ENCODE results near the gene EPB41L3.

EPB41L3 gene

GRCh38 chr18:5538544-5538943 is 5.3 kb downstream of the EPB41L3 start:
- Histone ChIP-seq H3K4me1 (ENCODE audit: control insufficient read depth, insufficient read depth, low read length) (peaks cover 21% of the 10 kb centered on the region), H3K9me3 (ENCODE audit: control insufficient read depth, insufficient read depth, low read depth, low read length) (no peaks in the 10 kb centered on the region), H3K27ac (ENCODE audit: extremely low read depth, low read depth, low read length) (no peak overlapping the region), H3K4me3 (ENCODE audit: low read depth, low read length) (no peak overlapping the region), H3K36me3 (ENCODE audit: control insufficient read depth in 2 of 2, insufficient read depth in 1 of 2, low read length in 2 of 2) (no peaks in the 10 kb centered on the region; a peak in 1 of 3 replicates)
- TF ChIP-seq ZNF664 (tag by site-specific recombination; IDR thresholded peaks at IDR 0.05) = no peak
- TF ChIP-seq PRDM10 (tag by site-specific recombination; IDR thresholded peaks at IDR 0.05) = peak; percentile 50; the same call in 1 of the 2 replicates
- no peak for TF ChIP-seq ZNF670 (tag by site-specific recombination; IDR thresholded peaks at IDR 0.05; ENCODE audit: low read depth)
- no peak for TF ChIP-seq ZNF473 (tag by site-specific recombination; IDR thresholded peaks at IDR 0.05)
- peak; percentile 57; the same call in 1 of the 2 replicates for TF ChIP-seq PRDM4 (tag by site-specific recombination; IDR thresholded peaks at IDR 0.05)
- no peak for TF ChIP-seq GLIS2 (tag by site-specific recombination; IDR thresholded peaks at IDR 0.05)
- no peak for TF ChIP-seq ZNF549 (tag by site-specific recombination; IDR thresholded peaks at IDR 0.05)
- 0 out of 2 replicates have a peak, but pooled peaks have one; percentile 18 for TF ChIP-seq ZNF362 (tag by site-specific recombination; IDR thresholded peaks at IDR 0.05)
- no peak for TF ChIP-seq SCRT1 (tag by site-specific recombination; IDR thresholded peaks at IDR 0.05; ENCODE audit: borderline replicate concordance)
- no peak for TF ChIP-seq BCL6B (tag by site-specific recombination; IDR thresholded peaks at IDR 0.05)
- no peak for TF ChIP-seq ZNF654 (tag by site-specific recombination; IDR thresholded peaks at IDR 0.05; ENCODE audit: low read depth)
- POLR2A ChIA-PET = interaction anchor here (1.2 kb wide), 1 partner anchor 301 kb away, joined by 3 read pairs; no protein-coding TSS in a partner anchor
- CTCF ChIA-PET = interaction anchor here (0.6 kb wide), 1 partner anchor 30 kb away, joined by 3 read pairs; no protein-coding TSS in a partner anchor

- peak; percentile 52; the same call in 1 of the 2 replicates for TF ChIP-seq PRDM6 (tag by site-specific recombination; IDR thresholded peaks at IDR 0.05)
- TF ChIP-seq PRDM10 (tag by site-specific recombination; IDR thresholded peaks at IDR 0.05) = no peak
- TF ChIP-seq ZSCAN4 (tag by site-specific recombination; IDR thresholded peaks at IDR 0.05) = no peak
- TF ChIP-seq ZNF157 (tag by site-specific recombination; IDR thresholded peaks at IDR 0.05) = no peak
- TF ChIP-seq ZNF248 (tag by site-specific recombination; IDR thresholded peaks at IDR 0.05) = no peak
- peaks cover 21% of the 10 kb centered on the region for H3K4me1 ChIP-seq (ENCODE audit: control insufficient read depth, insufficient read depth, low read length)
- H3K27ac ChIP-seq (ENCODE audit: extremely low read depth, low read depth, low read length) = no peak overlapping the region
- ChIA-PET POLR2A (interaction anchor here (1.2 kb wide), 1 partner anchor 300 kb away, joined by 3 read pairs; no protein-coding TSS in a partner anchor), CTCF (no interaction called here)
- no peak overlapping the region for H3K4me3 ChIP-seq (ENCODE audit: low read depth, low read length)
- H3K36me3 ChIP-seq (ENCODE audit: control insufficient read depth in 2 of 2, insufficient read depth in 1 of 2, low read length in 2 of 2) = no peaks in the 10 kb centered on the region; a peak in 1 of 3 replicates
- no peaks in the 10 kb centered on the region for H3K9me3 ChIP-seq (ENCODE audit: control insufficient read depth, insufficient read depth, low read depth, low read length)
Measured at GRCh38 chr18:5537860-5538259, 5.9 kb downstream of the EPB41L3 start.
